HepG2 (cell line): Measurements from ENCODE around the gene PRR5L.

Experiments used
- HES4 ChIP-seq: sonication (generic); formaldehyde crosslinking; IDR thresholded peaks from 2 replicates; pipeline ENCODE4 v1.9.0; 2021; ENCODE audit warnings: mild to moderate bottlenecking, missing genetic modification reagents, borderline replicate concordance
- MYC ChIP-seq: sonication (generic); formaldehyde crosslinking; IDR thresholded peaks from 2 replicates; pipeline ENCODE4 v1.9.0; 2021; ENCODE audit warnings: missing genetic modification reagents, borderline replicate concordance
- SIN3A ChIP-seq: IDR thresholded peaks from 2 replicates; pipeline ENCODE4 v1.6.1; 2011; ENCODE audit warnings: low read depth, mild to moderate bottlenecking, control low read depth, low read length, borderline replicate concordance
- TBP ChIP-seq: sonication (generic); formaldehyde crosslinking; IDR thresholded peaks from 2 replicates; pipeline ENCODE4 v1.5.0; 2020; ENCODE audit warnings: missing genetic modification reagents
- TF ChIP-seq, protein P1 (sequence below): sonication (generic); formaldehyde crosslinking; IDR thresholded peaks from one replicate; pipeline ENCODE4 v1.5.1; 2020; ENCODE audit warnings: mild to moderate bottlenecking, missing genetic modification reagents; ENCODE audit errors: not compliant biosample characterization
- TF ChIP-seq, protein P2 (sequence below): sonication (generic); formaldehyde crosslinking; IDR thresholded peaks from 2 replicates; pipeline ENCODE4 v1.4.0; 2020; ENCODE audit warnings: missing genetic modification reagents

DNA sequence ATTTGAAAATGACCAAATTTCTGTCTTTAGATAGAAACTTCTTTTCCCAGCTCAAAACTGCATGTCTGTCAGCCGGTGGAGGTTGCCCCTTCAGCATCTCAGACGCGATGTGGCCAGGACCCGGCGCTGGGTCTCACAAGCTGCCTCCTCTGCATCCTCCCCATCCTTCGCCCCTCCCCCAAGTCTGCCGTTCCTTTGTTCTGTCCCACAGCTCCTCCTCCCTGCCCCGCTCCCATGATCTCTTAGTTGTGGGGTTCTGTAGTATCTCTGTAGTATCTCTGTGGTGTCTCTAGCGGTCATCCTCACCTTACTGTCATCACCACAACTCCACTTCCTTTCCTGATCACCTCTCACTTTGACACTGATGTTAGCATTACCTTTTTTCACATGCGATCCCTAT lies 164.1 kb downstream of the PRR5L start:
- TF ChIP-seq, protein P1, sequence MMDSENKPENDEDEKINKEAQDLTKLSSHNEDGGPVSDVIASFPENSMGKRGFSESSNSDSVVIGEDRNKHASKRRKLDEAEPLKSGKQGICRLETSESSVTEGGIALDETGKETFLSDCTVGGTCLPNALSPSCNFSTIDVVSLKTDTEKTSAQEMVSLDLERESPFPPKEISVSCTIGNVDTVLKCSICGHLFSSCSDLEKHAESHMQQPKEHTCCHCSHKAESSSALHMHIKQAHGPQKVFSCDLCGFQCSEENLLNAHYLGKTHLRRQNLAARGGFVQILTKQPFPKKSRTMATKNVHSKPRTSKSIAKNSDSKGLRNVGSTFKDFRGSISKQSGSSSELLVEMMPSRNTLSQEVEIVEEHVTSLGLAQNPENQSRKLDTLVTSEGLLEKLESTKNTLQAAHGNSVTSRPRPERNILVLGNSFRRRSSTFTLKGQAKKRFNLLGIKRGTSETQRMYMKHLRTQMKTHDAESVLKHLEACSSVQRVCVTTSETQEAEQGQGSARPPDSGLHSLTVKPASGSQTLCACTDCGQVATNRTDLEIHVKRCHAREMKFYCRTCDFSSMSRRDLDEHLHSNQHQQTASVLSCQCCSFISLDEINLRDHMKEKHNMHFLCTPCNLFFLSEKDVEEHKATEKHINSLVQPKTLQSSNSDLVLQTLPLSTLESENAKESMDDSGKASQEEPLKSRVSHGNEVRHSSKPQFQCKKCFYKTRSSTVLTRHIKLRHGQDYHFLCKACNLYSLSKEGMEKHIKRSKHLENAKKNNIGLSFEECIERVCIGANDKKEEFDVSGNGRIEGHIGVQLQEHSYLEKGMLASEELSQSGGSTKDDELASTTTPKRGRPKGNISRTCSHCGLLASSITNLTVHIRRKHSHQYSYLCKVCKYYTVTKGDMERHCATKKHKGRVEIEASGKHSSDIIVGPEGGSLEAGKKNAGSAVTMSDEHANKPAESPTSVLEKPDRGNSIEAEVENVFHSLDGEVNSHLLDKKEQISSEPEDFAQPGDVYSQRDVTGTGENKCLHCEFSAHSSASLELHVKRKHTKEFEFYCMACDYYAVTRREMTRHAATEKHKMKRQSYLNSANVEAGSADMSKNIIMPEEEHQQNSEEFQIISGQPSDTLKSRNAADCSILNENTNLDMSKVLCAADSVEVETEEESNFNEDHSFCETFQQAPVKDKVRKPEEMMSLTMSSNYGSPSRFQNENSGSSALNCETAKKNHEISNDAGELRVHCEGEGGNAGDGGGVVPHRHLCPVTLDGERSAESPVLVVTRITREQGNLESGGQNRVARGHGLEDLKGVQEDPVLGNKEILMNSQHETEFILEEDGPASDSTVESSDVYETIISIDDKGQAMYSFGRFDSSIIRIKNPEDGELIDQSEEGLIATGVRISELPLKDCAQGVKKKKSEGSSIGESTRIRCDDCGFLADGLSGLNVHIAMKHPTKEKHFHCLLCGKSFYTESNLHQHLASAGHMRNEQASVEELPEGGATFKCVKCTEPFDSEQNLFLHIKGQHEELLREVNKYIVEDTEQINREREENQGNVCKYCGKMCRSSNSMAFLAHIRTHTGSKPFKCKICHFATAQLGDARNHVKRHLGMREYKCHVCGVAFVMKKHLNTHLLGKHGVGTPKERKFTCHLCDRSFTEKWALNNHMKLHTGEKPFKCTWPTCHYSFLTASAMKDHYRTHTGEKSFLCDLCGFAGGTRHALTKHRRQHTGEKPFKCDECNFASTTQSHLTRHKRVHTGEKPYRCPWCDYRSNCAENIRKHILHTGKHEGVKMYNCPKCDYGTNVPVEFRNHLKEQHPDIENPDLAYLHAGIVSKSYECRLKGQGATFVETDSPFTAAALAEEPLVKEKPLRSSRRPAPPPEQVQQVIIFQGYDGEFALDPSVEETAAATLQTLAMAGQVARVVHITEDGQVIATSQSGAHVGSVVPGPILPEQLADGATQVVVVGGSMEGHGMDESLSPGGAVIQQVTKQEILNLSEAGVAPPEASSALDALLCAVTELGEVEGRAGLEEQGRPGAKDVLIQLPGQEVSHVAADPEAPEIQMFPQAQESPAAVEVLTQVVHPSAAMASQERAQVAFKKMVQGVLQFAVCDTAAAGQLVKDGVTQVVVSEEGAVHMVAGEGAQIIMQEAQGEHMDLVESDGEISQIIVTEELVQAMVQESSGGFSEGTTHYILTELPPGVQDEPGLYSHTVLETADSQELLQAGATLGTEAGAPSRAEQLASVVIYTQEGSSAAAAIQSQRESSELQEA (CRISPR knock-in tag), result no peak
- TF ChIP-seq TBP (CRISPR knock-in tag), result no peak
- no peak for TF ChIP-seq MYC (CRISPR knock-in tag)
- TF ChIP-seq HES4 (CRISPR knock-in tag), result no peak
- no peak for TF ChIP-seq SIN3A
- TF ChIP-seq, protein P2, sequence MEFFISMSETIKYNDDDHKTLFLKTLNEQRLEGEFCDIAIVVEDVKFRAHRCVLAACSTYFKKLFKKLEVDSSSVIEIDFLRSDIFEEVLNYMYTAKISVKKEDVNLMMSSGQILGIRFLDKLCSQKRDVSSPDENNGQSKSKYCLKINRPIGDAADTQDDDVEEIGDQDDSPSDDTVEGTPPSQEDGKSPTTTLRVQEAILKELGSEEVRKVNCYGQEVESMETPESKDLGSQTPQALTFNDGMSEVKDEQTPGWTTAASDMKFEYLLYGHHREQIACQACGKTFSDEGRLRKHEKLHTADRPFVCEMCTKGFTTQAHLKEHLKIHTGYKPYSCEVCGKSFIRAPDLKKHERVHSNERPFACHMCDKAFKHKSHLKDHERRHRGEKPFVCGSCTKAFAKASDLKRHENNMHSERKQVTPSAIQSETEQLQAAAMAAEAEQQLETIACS (CRISPR knock-in tag), result no peak
